ENCODE measurements around the gene COBL. TPM values are rescaled to one million over a fixed set of nuclear protein-coding genes. Genes with fewer than 3 reads are reported as not detected.

The COBL gene
- total RNA-seq, 4 donors from 2014 or later = 62.4 to 114 (median 72.2) TPM

GRCh38 chr7:51234609-51235308 lies 81.8 kb downstream of the COBL start:
- H3K36me3 ChIP-seq = no peaks in the 10 kb centered on the region
- in situ Hi-C loops (cut with MboI; ENCODE audit: low pct_ligation_motif_present in 1 of 4, low pct_unique_long_range_greater_than_20kb in 1 of 4, low sequenced_read_pairs in 3 of 4) = loop anchor here in 1 of 4 donors (25.0 kb wide), 1 partner anchor 128 kb away; no protein-coding TSS in a partner anchor
- WGBS, 2 donors (ENCODE audit: low coverage in 1 of 2) = 80 to 84% methylated on average over 5 to 8 of the region's 8 CpGs

DNA sequence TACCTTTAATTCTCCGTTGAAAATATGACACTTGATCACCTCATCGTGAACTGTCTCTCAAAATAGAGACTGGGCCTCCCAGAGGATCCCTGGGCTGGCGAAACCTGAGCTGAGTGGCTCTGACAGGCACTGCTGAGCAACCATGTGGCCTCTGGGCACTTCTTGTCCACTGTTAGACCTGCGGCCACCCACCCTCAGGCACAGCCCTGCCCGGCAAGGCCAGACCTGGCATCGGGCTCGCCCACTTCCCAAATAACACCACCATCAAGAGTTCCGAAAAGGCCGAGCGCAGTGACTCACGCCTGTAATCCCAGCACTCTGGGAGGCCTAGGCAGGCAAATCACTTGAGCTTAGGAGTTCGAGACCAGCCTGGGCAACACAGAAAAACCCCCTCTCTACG lies 82.5 kb downstream of the COBL start:
- Histone ChIP-seq H3K27ac (no peak overlapping the region), H3K9me3 (no peaks in the 10 kb centered on the region), H3K4me3 (no peak overlapping the region), H3K4me1 (no peaks in the 10 kb centered on the region), H3K36me3 (no peaks in the 10 kb centered on the region), H3K27me3 (no peaks in the 10 kb centered on the region)
- DNase-seq = no peak
- no peak for TF ChIP-seq POLR2AphosphoS5 (IDR thresholded peaks at IDR 0.05)
- no peak for TF ChIP-seq POLR2A (IDR thresholded peaks at IDR 0.05)
- TF ChIP-seq EP300 (IDR thresholded peaks at IDR 0.05; ENCODE audit: low read depth) = no peak
- TF ChIP-seq CTCF (IDR thresholded peaks at IDR 0.05) = no peak
- intact Hi-C loops (cut with DNase I; ENCODE audit: low total_unique reads) (no loop called here), in situ Hi-C loops (cut with MboI; ENCODE audit: low pct_ligation_motif_present in 1 of 4, low pct_unique_long_range_greater_than_20kb in 1 of 4, low sequenced_read_pairs in 3 of 4) (loop anchor here in 1 of 4 donors (25.0 kb wide), 1 partner anchor 128 kb away; no protein-coding TSS in a partner anchor)
- 91 to 96% methylated on average over 5 to 13 of the region's 13 CpGs for WGBS, 2 donors (ENCODE audit: low coverage in 1 of 2)

More at GRCh38 chr7:51234609-51235308, 81.8 kb downstream of the COBL start:
- Histone ChIP-seq H3K9me3 (no peaks in the 10 kb centered on the region), H3K27ac (no peak overlapping the region), H3K27me3 (no peaks in the 10 kb centered on the region), H3K4me1 (no peaks in the 10 kb centered on the region), H3K4me3 (no peak overlapping the region)
- no peak for TF ChIP-seq POLR2A (IDR thresholded peaks at IDR 0.05)
- DNase-seq = no peak
- intact Hi-C loops (cut with DNase I; ENCODE audit: low total_unique reads) = no loop called here

GRCh38 chr7:51233374-51233773 lies 83.2 kb downstream of the COBL start:
- no peaks in the 10 kb centered on the region for H3K27me3 ChIP-seq
- no peaks in the 10 kb centered on the region for H3K4me1 ChIP-seq
- intact Hi-C loops (cut with DNase I; ENCODE audit: low total_unique reads) = no loop called here
- H3K27ac ChIP-seq = no peak overlapping the region
- no peak for TF ChIP-seq EP300 (IDR thresholded peaks at IDR 0.05; ENCODE audit: low read depth)
- no peak for TF ChIP-seq CTCF (IDR thresholded peaks at IDR 0.05)
- TF ChIP-seq POLR2A (IDR thresholded peaks at IDR 0.05) = no peak
- no peak for DNase-seq
- 80 to 87% methylated on average over 13 of the region's 13 CpGs for WGBS, 2 donors (ENCODE audit: low coverage in 1 of 2)
- H3K9me3 ChIP-seq = no peaks in the 10 kb centered on the region
- no peaks in the 10 kb centered on the region for H3K36me3 ChIP-seq
- H3K4me3 ChIP-seq = no peak overlapping the region
- in situ Hi-C loops (cut with MboI; ENCODE audit: low pct_ligation_motif_present in 1 of 4, low pct_unique_long_range_greater_than_20kb in 1 of 4, low sequenced_read_pairs in 3 of 4) = loop anchor here in 1 of 4 donors (25.0 kb wide), 1 partner anchor 129 kb away; no protein-coding TSS in a partner anchor

DNA sequence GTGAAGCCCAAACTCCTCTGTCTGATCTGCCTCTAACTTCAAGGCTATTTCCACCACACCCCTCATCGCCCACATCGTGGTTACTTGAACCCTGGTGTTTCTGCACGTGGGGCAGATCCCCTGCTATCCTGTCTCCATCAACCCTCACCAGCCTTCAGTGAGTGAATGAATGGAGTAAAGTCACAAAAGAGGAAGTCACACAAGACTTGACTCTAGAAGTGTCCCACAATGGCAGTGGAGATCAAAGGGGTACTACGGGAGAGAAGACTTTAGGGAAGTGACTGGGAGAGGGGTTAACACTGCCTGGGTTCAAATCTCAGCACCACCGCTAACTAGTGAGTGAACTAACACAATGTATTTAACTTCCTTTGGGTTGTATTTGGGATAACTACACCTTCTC lies 85.9 kb downstream of the COBL start:
- peaks cover 0 to 4% (median 3%) of the 10 kb centered on the region in 4 donors for H3K4me1 ChIP-seq
- intact Hi-C loops (cut with DNase I; ENCODE audit: low total_unique reads) (no loop called here), in situ Hi-C loops (cut with MboI; ENCODE audit: low pct_ligation_motif_present in 1 of 4, low pct_unique_long_range_greater_than_20kb in 1 of 4, low sequenced_read_pairs in 3 of 4) (loop anchor here in 1 of 4 donors (25.0 kb wide), 1 partner anchor 132 kb away; no protein-coding TSS in a partner anchor)
- no peaks in the 10 kb centered on the region for H3K36me3 ChIP-seq
- no peak for DNase-seq
- TF ChIP-seq POLR2AphosphoS5 (IDR thresholded peaks at IDR 0.05) = no peak
- TF ChIP-seq POLR2A (IDR thresholded peaks at IDR 0.05) = no peak
- no peak for TF ChIP-seq EP300 (IDR thresholded peaks at IDR 0.05; ENCODE audit: low read depth)
- no peak for TF ChIP-seq CTCF (IDR thresholded peaks at IDR 0.05)
- H3K9me3 ChIP-seq = no peaks in the 10 kb centered on the region
- no peaks in the 10 kb centered on the region for H3K27me3 ChIP-seq
- WGBS, 2 donors (ENCODE audit: low coverage in 1 of 2) = 79% methylated on average over 5 of the region's 5 CpGs; no CpG with 5 or more reads in 1 of the 2 donors
- no peak overlapping the region for H3K4me3 ChIP-seq
- no peak overlapping the region for H3K27ac ChIP-seq

Data from transverse colon (tissue), 4 donors.